Liver (tissue), 9 donors: ENCODE data around the gene TSPAN18. TPM values are rescaled to one million over a fixed set of nuclear protein-coding genes. Genes with fewer than 3 reads are reported as not detected.

Experiments
- DNase-seq: peaks from one replicate; pipeline ENCODE4 v3.0.0-alpha.2; 2017; ENCODE audit warnings: low spot score
- H3K27ac ChIP-seq, 2 donors: one replicate each; pipeline ENCODE4 v1.7.0; 2013; ENCODE audit warnings: inconsistent platforms in 2 of 2, low read length in 2 of 2, control low read depth in 1 of 2, low read depth in 1 of 2, mild to moderate bottlenecking in 1 of 2
- H3K27me3 ChIP-seq, 4 donors: one replicate each; pipeline versions ENCODE4 v1.6.1 to v1.7.0; 2013; ENCODE audit warnings: low read length in 3 of 4, inconsistent platforms in 1 of 4, mild to moderate bottlenecking in 1 of 4, moderate library complexity in 1 of 4; ENCODE audit not compliant: control insufficient read depth in 4 of 4, insufficient read depth in 4 of 4
- H3K36me3 ChIP-seq, 4 donors: one replicate each; pipeline versions ENCODE4 v1.6.1 to v1.7.0; 2013; ENCODE audit warnings: low read length in 3 of 4, mild to moderate bottlenecking in 3 of 4, low read depth in 1 of 4, moderate library complexity in 1 of 4; ENCODE audit not compliant: control insufficient read depth in 4 of 4, insufficient read depth in 3 of 4
- H3K4me1 ChIP-seq, 4 donors: one replicate each; pipeline versions ENCODE4 v1.6.1 to v1.7.0; 2013; ENCODE audit warnings: low read length in 3 of 4, mild to moderate bottlenecking in 3 of 4, moderate library complexity in 1 of 4; ENCODE audit not compliant: control insufficient read depth in 4 of 4, insufficient read depth in 4 of 4
- H3K4me3 ChIP-seq, 3 donors: one replicate each; pipeline versions ENCODE4 v1.6.1 to v1.7.0; 2013; ENCODE audit warnings: low read length in 3 of 3, control low read depth in 1 of 3, low read depth in 1 of 3, mild to moderate bottlenecking in 1 of 3
- H3K9ac ChIP-seq, 2 donors: one replicate each; pipeline ENCODE4 v1.7.0; 2013; ENCODE audit warnings: low read length in 2 of 2, mild to moderate bottlenecking in 2 of 2, moderate library complexity in 2 of 2, control low read depth in 1 of 2, low read depth in 1 of 2
- H3K9me3 ChIP-seq, 4 donors: one replicate each; pipeline versions ENCODE4 v1.6.1 to v1.7.0; 2013; ENCODE audit warnings: low read length in 3 of 4; ENCODE audit not compliant: control insufficient read depth in 4 of 4
- EGR1 ChIP-seq, 2 donors: IDR thresholded peaks; 2 replicates each; pipeline ENCODE4 v1.6.1; 2016 to 2018; ENCODE audit warnings: antibody characterized with exemption in 2 of 2, low read depth in 2 of 2
- GABPA ChIP-seq, 2 donors: IDR thresholded peaks in 1 of 2; conservative IDR thresholded peaks in 1 of 2; 2 replicates each; pipeline ENCODE4 v1.6.1; 2016; ENCODE audit warnings: antibody characterized with exemption in 2 of 2, mild to moderate bottlenecking in 1 of 2, moderate library complexity in 1 of 2
- HNF4A ChIP-seq, 2 donors: conservative IDR thresholded peaks; 2 replicates each; pipeline ENCODE4 v1.6.1; 2016; ENCODE audit warnings: antibody characterized with exemption in 2 of 2, mild to moderate bottlenecking in 2 of 2
- JUND ChIP-seq, 2 donors: IDR thresholded peaks; 2 replicates each; pipeline ENCODE4 v1.6.1; 2016; ENCODE audit warnings: antibody characterized with exemption in 2 of 2
- NR2F2 ChIP-seq: IDR thresholded peaks from 2 replicates; pipeline ENCODE4 v1.6.1; 2016; ENCODE audit warnings: antibody characterized with exemption
- RAD21 ChIP-seq, 2 donors: IDR thresholded peaks; 2 replicates each; pipeline ENCODE4 v1.6.1; 2016; ENCODE audit warnings: antibody characterized with exemption in 2 of 2, mild to moderate bottlenecking in 2 of 2
- REST ChIP-seq: IDR thresholded peaks from 2 replicates; pipeline ENCODE4 v1.6.1; 2016; ENCODE audit warnings: antibody characterized with exemption, mild to moderate bottlenecking
- RXRA ChIP-seq, 2 donors: IDR thresholded peaks; 2 replicates each; pipeline ENCODE4 v1.6.1; 2017 to 2018; ENCODE audit warnings: antibody characterized with exemption in 2 of 2, mild to moderate bottlenecking in 1 of 2
- SP1 ChIP-seq: IDR thresholded peaks from 2 replicates; pipeline ENCODE4 v1.6.1; 2018; ENCODE audit warnings: antibody characterized with exemption, mild to moderate bottlenecking
- TAF1 ChIP-seq: conservative IDR thresholded peaks from 2 replicates; pipeline ENCODE4 v1.6.1; 2016; ENCODE audit warnings: antibody characterized with exemption, mild to moderate bottlenecking
- YY1 ChIP-seq: IDR thresholded peaks from 2 replicates; pipeline ENCODE4 v1.6.1; 2016; ENCODE audit warnings: antibody characterized with exemption, mild to moderate bottlenecking
- WGBS: extraction: QIAGEN DNeasy Blood & Tissue Kit; methylation state at CpG from one replicate; pipeline ENCODE4 v1.1.7; 2013; 5-methylcytosine and 5-hydroxymethylcytosine counted together
- polyA plus RNA-seq, 2 donors: library from polyadenylated mRNA; stranded (reverse) in 1 of 2; unstranded in 1 of 2; fragments of 200-250 nt in 1 of 2; fragments of >200 nt in 1 of 2; fragmentation: Nextera tagmentation in 1 of 2; extraction: Ambion mirVana in 1 of 2; gene quantifications; one replicate each; pipeline versions ENCODE4 v1.2.1 to v1.2.3, GENCODE V29; 2013 to 2015
- total RNA-seq, 2 donors: library from RNA; depleted of rRNA; stranded (reverse); fragments of >200 nt; gene quantifications; one replicate each; pipeline ENCODE4 v1.2.3, GENCODE V29; 2014
- TF ChIP-seq, protein P1 (sequence below): fragments of 150-350 bp; IDR thresholded peaks from 2 replicates; pipeline ENCODE4 v1.5.1; 2017; ENCODE audit warnings: improper control_type of control experiment, low read depth, low read length; ENCODE audit not compliant: missing input control
- TF ChIP-seq, protein P2 (sequence below): IDR thresholded peaks from 2 replicates; pipeline ENCODE4 v1.6.1; 2016; ENCODE audit warnings: antibody characterized with exemption
- TF ChIP-seq, protein P3 (sequence below): IDR thresholded peaks from 2 replicates; pipeline ENCODE4 v1.6.1; 2016; ENCODE audit warnings: antibody characterized with exemption
- donor health status: healthy.
- donor health status: healthy.
- donor health status: healthy.
- donor health status: healthy.
- donor health status: healthy.

TSPAN18 gene
- total and polyA plus RNA-seq, 4 donors, result 1.2 to 5.0 (median 2.8) TPM

DNA sequence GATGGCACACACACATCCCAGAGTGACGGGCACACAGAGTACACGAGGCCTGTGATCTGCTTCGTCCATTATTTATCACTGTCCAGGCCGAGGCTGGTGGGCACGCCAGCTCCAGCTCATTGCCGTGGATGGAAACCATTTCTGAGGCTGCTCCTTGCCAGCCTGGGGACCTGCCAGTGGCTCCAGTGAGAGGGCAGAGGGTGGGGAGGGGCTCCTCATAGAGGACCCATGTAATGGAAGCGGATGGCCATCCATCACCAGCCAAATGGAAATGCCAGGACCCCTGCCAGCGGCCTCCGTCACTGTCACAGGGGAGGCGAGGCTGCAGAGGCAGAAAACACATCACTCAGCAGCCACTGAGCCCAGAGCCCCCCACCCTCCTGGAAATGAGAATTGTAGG is 188.2 kb downstream of the TSPAN18 start (continued):
- TF ChIP-seq, protein P1, sequence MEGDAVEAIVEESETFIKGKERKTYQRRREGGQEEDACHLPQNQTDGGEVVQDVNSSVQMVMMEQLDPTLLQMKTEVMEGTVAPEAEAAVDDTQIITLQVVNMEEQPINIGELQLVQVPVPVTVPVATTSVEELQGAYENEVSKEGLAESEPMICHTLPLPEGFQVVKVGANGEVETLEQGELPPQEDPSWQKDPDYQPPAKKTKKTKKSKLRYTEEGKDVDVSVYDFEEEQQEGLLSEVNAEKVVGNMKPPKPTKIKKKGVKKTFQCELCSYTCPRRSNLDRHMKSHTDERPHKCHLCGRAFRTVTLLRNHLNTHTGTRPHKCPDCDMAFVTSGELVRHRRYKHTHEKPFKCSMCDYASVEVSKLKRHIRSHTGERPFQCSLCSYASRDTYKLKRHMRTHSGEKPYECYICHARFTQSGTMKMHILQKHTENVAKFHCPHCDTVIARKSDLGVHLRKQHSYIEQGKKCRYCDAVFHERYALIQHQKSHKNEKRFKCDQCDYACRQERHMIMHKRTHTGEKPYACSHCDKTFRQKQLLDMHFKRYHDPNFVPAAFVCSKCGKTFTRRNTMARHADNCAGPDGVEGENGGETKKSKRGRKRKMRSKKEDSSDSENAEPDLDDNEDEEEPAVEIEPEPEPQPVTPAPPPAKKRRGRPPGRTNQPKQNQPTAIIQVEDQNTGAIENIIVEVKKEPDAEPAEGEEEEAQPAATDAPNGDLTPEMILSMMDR, result no peak

DNA sequence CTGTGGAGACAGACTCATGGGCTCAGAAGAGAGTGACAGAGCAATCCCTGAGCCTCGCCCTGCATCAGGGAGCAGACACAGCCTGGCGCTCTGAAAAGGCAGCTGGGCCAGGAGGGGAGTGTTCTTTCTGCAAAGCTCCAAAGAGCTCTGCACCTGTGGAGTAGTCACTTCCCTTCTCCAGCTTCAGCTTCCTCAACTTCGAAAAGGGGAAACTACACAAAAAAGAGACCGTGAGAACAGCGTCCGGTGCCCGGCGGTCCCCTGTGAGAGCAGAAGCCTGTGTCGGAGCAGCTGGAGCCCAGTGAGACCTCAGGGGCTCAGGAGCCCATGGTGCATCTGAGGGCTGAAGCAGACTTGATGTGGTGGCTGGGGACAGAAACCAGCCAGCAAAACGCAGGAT is 188.9 kb downstream of the TSPAN18 start:
- Histone ChIP-seq H3K27me3 (no peaks in the 10 kb centered on the region), H3K4me1 (peaks cover 0 to 12% (median 8%) of the 10 kb centered on the region in 4 donors), H3K27ac (no peak overlapping the region), H3K4me3 (no peak overlapping the region), H3K36me3 (no peaks in the 10 kb centered on the region), H3K9me3 (no peaks in the 10 kb centered on the region), H3K9ac (no peak overlapping the region)
- no peak for DNase-seq
- 81% methylated on average over 10 of the region's 10 CpGs for WGBS
- TF ChIP-seq, protein P2, sequence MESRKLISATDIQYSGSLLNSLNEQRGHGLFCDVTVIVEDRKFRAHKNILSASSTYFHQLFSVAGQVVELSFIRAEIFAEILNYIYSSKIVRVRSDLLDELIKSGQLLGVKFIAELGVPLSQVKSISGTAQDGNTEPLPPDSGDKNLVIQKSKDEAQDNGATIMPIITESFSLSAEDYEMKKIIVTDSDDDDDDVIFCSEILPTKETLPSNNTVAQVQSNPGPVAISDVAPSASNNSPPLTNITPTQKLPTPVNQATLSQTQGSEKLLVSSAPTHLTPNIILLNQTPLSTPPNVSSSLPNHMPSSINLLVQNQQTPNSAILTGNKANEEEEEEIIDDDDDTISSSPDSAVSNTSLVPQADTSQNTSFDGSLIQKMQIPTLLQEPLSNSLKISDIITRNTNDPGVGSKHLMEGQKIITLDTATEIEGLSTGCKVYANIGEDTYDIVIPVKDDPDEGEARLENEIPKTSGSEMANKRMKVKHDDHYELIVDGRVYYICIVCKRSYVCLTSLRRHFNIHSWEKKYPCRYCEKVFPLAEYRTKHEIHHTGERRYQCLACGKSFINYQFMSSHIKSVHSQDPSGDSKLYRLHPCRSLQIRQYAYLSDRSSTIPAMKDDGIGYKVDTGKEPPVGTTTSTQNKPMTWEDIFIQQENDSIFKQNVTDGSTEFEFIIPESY, result no peak
- no peak for TF ChIP-seq GABPA (IDR thresholded peaks at IDR 0.05 in 1 of 2, conservative IDR thresholded peaks at IDR 0.05 in 1 of 2)
- no peak for TF ChIP-seq YY1
- no peak for TF ChIP-seq REST
- no peak for TF ChIP-seq JUND (IDR thresholded peaks at IDR 0.05)
- TF ChIP-seq, protein P3, sequence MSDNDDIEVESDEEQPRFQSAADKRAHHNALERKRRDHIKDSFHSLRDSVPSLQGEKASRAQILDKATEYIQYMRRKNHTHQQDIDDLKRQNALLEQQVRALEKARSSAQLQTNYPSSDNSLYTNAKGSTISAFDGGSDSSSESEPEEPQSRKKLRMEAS, result no peak
- TF ChIP-seq RAD21 (IDR thresholded peaks at IDR 0.05), result no peak
- no peak for TF ChIP-seq EGR1 (IDR thresholded peaks at IDR 0.05; ENCODE audit: low read depth in 2 of 2)
- TF ChIP-seq RXRA (IDR thresholded peaks at IDR 0.05), result no peak
- no peak for TF ChIP-seq NR2F2

- no peak overlapping the region for H3K27ac ChIP-seq
- no peaks in the 10 kb centered on the region for H3K36me3 ChIP-seq
- TF ChIP-seq TAF1 (no peak), SP1 (no peak), RAD21 (IDR thresholded peaks at IDR 0.05) (no peak), REST (no peak), HNF4A (conservative IDR thresholded peaks at IDR 0.05) (no peak)
- TF ChIP-seq, protein P2, result no peak
- no peak overlapping the region for H3K9ac ChIP-seq
- no peaks in the 10 kb centered on the region for H3K9me3 ChIP-seq
- WGBS, result 77% methylated on average over 8 of the region's 8 CpGs
- H3K4me3 ChIP-seq, result no peak overlapping the region
- peaks cover 0 to 2% (median 0%) of the 10 kb centered on the region in 4 donors for H3K27me3 ChIP-seq
- no peak for DNase-seq
- peaks cover 0 to 12% (median 8%) of the 10 kb centered on the region in 4 donors for H3K4me1 ChIP-seq
Measured at GRCh38 chr11:44916331-44916730, 189.6 kb downstream of the TSPAN18 start.
